Renal pelvis (tissue), 4 donors: ENCODE data around the gene ZFYVE9. TPM values are rescaled to one million over a fixed set of nuclear protein-coding genes. Genes with fewer than 3 reads are reported as not detected.
"Not testable (repeated sequence)": the region's sequence is repeated elsewhere in the genome, so short reads cannot be mapped to it uniquely, and the experiment has no call there.

Source experiments
- DNase-seq: peaks from one replicate; pipeline ENCODE4 v3.0.0-alpha.2; 2013
- polyA plus RNA-seq, 3 donors: library from polyadenylated mRNA; unstranded; fragments of 120-200 nt; gene quantifications; one replicate each; pipeline ENCODE4 v1.2.1, GENCODE V29; 2013; ENCODE audit not compliant: insufficient read length in 3 of 3

The ZFYVE9 gene
- polyA plus RNA-seq, 3 donors = 31.3 to 34.7 (median 32.4) TPM

GRCh38 chr1:52142220-52143183 lies 613 bp downstream of the ZFYVE9 start:
- DNase-seq = peak; percentile 57

- DNase-seq = no peak
Observed at GRCh38 chr1:52145137-52145536, 3.2 kb downstream of the ZFYVE9 start.

DNA sequence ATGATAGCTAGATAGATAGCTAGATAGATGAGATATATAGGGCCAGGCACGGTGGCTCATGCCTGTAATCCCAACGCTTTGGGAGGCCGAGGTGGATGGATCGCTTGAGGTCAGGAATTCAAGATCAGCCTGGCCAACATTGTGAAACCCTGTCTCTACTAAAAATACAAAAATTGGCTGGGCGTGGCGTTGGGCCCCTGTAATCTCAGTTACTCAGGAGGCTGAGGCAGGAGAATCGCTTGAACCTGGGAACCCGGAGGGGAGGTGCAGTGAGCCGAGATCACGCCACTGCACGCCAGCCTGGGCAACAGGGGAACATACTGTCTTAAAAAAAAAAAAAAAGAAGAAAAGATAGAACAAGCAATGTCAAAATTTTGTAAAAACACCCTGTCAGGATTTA lies 8.6 kb downstream of the ZFYVE9 start:
- not testable (repeated sequence) for DNase-seq

DNA sequence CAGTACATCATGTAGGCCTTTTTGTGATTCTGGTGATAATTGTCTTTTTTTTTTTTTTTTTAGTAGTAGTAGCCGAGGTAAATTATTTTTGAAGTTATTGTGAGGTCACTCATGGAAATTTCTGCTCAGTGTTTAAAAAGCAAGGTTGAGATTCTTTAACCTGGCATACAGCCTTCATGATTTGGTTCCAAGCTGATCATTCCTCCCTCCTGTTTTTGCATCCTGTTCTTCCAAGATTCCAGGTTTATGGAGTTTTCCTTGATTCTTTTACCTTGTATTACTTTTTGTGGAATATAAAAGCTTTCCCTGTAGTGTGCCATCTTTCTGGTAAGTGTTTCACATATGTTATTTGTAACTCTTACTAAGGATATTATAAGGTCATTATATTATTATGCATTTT lies 9.1 kb downstream of the ZFYVE9 start:
- DNase-seq = no peak

GRCh38 chr1:52152572-52152971 lies 10.7 kb downstream of the ZFYVE9 start:
- DNase-seq = no peak

DNA sequence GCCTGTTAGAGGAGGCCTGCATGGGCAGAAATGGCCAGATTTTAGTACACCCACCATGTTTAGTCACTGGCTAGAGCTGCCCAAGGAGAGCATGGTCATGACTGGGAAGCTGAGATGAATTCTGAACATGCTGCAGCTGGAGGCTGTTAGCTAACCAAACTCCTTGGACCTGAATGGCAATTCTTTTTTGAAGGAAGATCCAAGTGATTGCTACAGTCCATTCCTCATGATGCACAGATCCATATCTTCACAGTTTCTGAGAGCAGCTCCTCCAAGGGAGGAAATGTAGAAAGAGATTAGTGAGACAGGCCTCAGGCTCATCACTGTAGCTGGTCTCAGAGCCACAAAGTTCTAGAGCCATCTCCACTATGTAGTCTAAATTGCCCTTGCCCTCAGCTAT lies 11.1 kb downstream of the ZFYVE9 start:
- DNase-seq = no peak

DNA sequence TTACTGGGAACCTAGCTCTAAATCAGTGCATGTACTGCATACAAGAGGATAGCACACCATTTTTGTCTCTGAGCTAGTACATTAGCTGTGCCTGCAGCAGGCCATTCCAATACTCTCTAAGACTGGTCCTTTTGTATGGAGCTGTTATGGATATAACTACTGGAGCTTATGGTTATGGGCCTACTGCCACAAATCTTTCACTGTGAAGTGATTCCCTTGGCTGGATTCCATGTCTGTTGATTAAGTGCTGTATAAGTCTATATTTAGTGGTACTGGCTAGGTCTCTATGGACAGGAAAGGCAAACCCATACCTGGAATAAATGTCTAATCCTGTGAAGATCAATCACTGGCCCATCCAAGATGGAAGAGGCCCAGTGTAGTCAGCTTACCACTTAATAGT lies 12.0 kb downstream of the ZFYVE9 start:
- DNase-seq = no peak

GRCh38 chr1:52156460-52156859 lies 14.6 kb downstream of the ZFYVE9 start:
- no peak for DNase-seq

- no peak for DNase-seq
Observed at GRCh38 chr1:52157582-52157981, 15.7 kb downstream of the ZFYVE9 start.

- DNase-seq = no peak
Observed at GRCh38 chr1:52158218-52158617, 16.3 kb downstream of the ZFYVE9 start.

DNA sequence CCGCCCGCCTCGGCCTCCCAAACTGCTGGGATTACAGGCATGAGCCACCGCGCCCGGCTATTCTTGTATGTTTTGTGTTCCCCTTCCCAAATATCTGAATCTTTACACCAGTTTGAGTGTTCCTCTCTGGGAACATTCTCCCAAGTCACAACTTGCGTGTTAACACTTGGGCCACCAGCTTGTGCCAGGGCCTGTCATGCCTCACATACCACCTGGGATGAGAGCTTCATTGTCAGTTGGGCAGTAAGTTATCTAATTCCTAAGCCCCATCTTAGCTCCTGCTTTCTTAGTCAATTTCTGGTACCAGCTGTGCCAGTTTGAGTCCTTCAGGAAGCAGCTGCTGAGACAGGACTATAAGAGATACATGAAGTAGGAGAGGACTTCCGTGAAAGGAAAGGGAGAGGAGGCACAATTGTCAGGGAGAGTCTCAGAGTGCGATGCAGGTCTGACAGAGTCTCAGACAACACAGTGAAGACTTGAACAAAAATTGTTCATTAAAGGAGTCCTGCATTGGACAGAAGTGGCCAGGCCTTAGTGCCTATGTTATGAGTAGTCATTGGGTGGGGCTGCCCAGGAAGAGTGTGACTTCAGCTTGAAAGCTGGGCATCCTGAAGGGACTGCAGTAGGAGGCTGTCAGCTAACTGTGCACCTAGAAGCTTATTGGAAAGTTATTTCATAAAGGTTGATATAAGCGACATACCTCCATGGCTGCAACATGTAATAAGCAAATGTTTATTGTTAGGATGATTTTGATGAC lies 17.3 kb downstream of the ZFYVE9 start:
- DNase-seq = no peak

DNA sequence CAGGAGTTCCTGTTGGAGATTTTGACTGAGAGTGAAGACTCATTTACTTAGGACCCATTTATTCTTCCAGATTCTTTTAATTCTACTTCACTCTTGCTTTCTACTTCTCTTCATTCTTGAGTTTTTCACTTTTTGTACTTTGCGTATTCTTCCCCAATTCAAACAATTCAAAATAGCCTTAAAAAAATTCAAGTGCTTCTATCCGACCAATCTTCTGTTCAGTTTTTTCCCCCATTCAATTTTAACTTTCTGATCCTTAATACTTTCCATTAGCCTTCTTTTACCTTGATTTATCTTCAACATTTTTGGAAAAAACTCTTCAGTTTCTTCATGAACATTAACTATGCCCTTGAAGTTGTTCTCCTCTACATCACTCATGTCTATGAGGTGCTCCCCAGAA lies 21.1 kb downstream of the ZFYVE9 start:
- no peak for DNase-seq

DNA sequence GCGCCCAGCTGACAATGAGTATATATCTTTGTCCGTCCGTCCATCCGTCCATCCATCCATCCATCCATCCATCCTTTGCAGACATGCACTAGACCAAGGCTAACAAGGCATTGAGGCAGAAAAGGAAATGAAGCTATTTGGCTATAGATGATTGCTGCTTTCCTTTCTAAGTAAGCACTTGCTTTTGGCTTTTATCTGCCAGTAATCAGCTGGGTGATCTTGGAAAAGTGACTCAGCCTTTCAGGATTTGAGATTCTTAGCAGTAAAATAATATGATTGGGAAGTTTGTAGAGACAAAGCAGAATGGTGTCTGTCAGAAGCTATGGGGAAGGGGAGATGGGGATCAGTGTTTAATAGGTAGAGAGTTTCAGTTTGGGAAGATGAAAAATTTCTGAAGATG lies 22.7 kb downstream of the ZFYVE9 start:
- no peak for DNase-seq

DNA sequence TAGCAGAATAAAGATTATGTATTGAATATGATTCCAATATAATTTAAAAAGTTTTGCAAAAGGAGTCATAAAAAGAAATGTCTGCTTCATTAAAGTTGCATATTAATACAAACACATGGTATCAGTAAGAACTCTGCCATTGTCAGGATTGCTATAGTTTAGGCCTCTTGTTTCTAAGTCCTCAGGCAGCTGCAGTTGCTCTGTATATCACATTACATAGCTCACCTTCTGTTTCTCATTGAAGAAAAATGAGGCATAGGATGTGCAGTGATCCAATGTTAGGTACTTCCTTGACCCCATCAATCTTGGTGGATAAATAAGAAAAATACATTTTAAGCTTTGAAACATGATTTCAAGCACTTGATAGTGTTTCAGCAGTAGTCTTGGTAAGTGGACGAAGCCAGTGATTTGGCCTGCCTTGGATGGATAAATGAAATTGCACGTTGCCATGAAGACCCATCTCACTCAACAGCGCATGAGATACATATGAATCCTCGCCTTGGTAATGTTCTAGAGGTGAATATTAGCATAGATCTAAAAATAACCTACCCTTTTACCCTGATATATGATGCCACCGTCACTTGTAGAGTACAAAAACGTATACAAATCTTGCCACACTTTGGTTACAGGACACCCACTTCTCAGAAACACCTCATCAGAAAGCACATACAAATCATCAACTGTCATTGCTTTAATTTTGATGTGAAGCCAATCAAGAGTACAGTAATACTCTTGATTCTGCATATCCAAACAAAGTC lies 25.3 kb downstream of the ZFYVE9 start:
- DNase-seq = no peak

DNA sequence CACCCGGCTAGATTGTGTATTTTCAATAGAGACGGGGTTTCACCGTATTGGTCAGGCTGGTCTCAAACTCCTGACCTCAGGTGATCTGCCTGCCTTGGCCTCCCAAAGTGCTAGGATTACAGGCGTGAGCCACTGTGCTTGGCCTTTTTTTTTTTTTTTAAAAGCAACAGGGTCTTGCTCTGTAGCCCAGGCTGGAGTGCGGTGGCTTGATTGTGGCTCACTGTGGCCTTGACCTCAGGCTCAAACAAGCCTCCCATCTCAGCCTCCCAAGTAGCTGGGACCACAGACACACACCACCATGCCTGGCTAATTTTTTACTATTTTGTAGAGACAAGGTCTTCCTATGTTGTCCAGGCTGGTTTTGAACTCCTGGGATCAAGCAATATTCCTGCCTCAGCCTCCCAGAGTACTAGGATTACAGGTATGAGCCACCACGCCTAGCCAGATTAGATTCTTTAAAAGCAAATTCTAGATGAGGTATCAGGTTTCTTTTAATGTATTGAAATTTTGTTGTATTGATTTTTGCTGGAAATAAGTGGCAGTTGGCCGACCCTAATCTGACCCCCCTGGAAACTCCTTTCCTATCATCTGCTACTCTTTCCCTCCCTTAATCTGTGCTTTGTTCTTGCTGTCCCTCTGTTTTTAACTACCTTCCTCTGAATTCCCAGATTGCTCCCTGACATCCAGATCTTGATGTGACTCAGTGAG lies 26.6 kb downstream of the ZFYVE9 start:
- DNase-seq = no peak

DNA sequence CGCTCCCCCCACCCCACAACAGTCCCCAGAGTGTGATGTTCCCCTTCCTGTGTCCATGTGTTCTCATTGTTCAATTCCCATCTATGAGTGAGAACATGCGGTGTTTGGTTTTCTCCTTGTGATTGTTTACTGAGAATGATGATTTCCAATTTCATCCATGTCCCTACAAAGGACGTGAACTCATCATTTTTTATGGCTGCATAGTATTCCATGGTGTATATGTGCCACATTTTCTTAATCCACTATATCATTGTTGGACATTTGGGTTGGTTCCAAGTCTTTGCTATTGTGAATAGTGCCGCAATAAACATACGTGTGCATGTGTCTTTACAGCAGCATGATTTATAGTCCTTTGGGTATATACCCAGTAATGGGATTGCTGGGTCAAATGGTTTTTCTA lies 29.3 kb downstream of the ZFYVE9 start:
- DNase-seq = not testable (repeated sequence)

DNA sequence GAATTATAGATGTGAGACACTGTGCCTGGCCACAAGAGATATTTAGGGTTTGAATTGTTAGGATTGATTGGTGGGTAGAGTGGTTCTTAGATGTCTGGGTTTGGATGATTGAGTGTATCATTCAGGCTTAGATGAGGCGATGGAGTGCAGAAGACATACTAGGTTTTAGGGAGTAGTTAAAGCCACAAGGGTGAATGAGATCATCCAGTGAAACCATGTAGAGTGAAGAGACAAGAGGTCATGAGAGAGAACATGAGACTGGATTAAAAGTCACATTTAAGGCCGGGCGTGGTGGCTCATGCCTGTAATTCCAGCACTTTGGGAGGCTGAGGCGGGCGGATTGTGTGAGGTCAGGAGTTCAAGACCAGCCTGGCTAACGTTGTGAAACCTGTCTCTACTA lies 37.2 kb downstream of the ZFYVE9 start:
- DNase-seq = no peak

GRCh38 chr1:52180176-52180575 lies 38.3 kb downstream of the ZFYVE9 start:
- DNase-seq = no peak

- not testable (repeated sequence) for DNase-seq
Observed at GRCh38 chr1:52181759-52182158, 39.9 kb downstream of the ZFYVE9 start.

- not testable (repeated sequence) for DNase-seq
Observed at GRCh38 chr1:52182328-52182727, 40.4 kb downstream of the ZFYVE9 start.

- DNase-seq = no peak
Observed at GRCh38 chr1:52182874-52183400, 41.0 kb downstream of the ZFYVE9 start.
